Testis (tissue), 2 donors: Measurements from ENCODE around the gene SH2D4B.

ENCODE experiments used
- POLR2A ChIP-seq: fragments of 450-650 bp; IDR thresholded peaks from one replicate; pipeline ENCODE4 v1.6.1; 2017; ENCODE audit warnings: antibody characterized with exemption, mild to moderate bottlenecking, moderate library complexity
- TF ChIP-seq, protein P1 (sequence below), 3 experiments: fragments of 450-650 bp in 2 of 3; fragments of 200-600 bp in 1 of 3; sonication (generic) in 1 of 3; IDR thresholded peaks; one replicate each; pipeline ENCODE4 v1.5.1; 2016 to 2019; ENCODE audit warnings: antibody characterized with exemption in 3 of 3, mild to moderate bottlenecking in 2 of 3, moderate library complexity in 1 of 3

GRCh38 chr10:80512031-80512526 is 25.6 kb upstream of the SH2D4B start:
- TF ChIP-seq, protein P1, sequence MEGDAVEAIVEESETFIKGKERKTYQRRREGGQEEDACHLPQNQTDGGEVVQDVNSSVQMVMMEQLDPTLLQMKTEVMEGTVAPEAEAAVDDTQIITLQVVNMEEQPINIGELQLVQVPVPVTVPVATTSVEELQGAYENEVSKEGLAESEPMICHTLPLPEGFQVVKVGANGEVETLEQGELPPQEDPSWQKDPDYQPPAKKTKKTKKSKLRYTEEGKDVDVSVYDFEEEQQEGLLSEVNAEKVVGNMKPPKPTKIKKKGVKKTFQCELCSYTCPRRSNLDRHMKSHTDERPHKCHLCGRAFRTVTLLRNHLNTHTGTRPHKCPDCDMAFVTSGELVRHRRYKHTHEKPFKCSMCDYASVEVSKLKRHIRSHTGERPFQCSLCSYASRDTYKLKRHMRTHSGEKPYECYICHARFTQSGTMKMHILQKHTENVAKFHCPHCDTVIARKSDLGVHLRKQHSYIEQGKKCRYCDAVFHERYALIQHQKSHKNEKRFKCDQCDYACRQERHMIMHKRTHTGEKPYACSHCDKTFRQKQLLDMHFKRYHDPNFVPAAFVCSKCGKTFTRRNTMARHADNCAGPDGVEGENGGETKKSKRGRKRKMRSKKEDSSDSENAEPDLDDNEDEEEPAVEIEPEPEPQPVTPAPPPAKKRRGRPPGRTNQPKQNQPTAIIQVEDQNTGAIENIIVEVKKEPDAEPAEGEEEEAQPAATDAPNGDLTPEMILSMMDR (IDR thresholded peaks at IDR 0.05) = no peak
- no peak for TF ChIP-seq POLR2A
